Measurements from ENCODE around the gene SLC34A1.
A peak's percentile ranks its signal among the peaks of the same experiment; 100 is the strongest.

Gene SLC34A1

GRCh38 chr5:177376107-177376506 is 8.1 kb upstream of the SLC34A1 start:
- no peak overlapping the region for H4K91ac ChIP-seq (ENCODE audit: low read depth, low read length, poor library complexity)
- H2BK5ac ChIP-seq (ENCODE audit: low read length) = no peak overlapping the region
- no peak overlapping the region for H2BK120ac ChIP-seq (ENCODE audit: low read depth, low read length)
- no peak overlapping the region for H2BK15ac ChIP-seq (ENCODE audit: low read length)
- no peak for DNase-seq (ENCODE audit: low spot score)
- no peak overlapping the region for H3K4me3 ChIP-seq (ENCODE audit: low read length in 2 of 2)
- WGBS, 2 donors (ENCODE audit: extremely low coverage in 2 of 2, insufficient read length in 2 of 2, insufficient replicate concordance in 1 of 2) = no CpG with 5 or more reads among the region's 11 CpGs
- no peak overlapping the region for H3K4me2 ChIP-seq (ENCODE audit: insufficient read depth, low read length, poor library complexity, severe bottlenecking)
- H3K9me3 ChIP-seq (replicated peaks in 1 of 2; ENCODE audit: control insufficient read depth in 2 of 2, insufficient read depth in 1 of 2, low read depth in 1 of 2, low read length in 2 of 2) = no peaks in the 10 kb centered on the region
- no peaks in the 10 kb centered on the region for H3K79me1 ChIP-seq (ENCODE audit: low read depth, low read length)
- H3K18ac ChIP-seq (ENCODE audit: low read length) = no peak overlapping the region
- no peak overlapping the region for H3K27ac ChIP-seq (replicated peaks; ENCODE audit: low read length)
- no peak overlapping the region for H2AK5ac ChIP-seq (ENCODE audit: low read depth, low read length)
- no peak overlapping the region for H2AFZ ChIP-seq (ENCODE audit: low read length)
- H3K9ac ChIP-seq (ENCODE audit: low read depth, low read length, poor library complexity) = no peak overlapping the region
- H4K8ac ChIP-seq (ENCODE audit: low read depth, low read length) = no peak overlapping the region
- H3K14ac ChIP-seq (ENCODE audit: low read length) = no peak overlapping the region
- H2BK12ac ChIP-seq (ENCODE audit: low read length) = no peak overlapping the region
- no peak overlapping the region for H3K4ac ChIP-seq (ENCODE audit: low read length)
- peaks cover 2 to 7% of the 10 kb centered on the region in 2 donors for H3K36me3 ChIP-seq (replicated peaks in 1 of 2; ENCODE audit: control insufficient read depth in 2 of 2, insufficient read depth in 2 of 2, low read length in 2 of 2)
- no peaks in the 10 kb centered on the region for H3K27me3 ChIP-seq (ENCODE audit: control insufficient read depth in 3 of 3, insufficient read depth in 3 of 3, low read depth in 1 of 3, low read length in 3 of 3)
- no peak overlapping the region for H3K23ac ChIP-seq (ENCODE audit: low read depth, low read length, poor library complexity)
- H3K4me1 ChIP-seq (ENCODE audit: control insufficient read depth in 2 of 2, insufficient read depth in 1 of 2, low read depth in 1 of 2, low read length in 2 of 2) = peaks cover under 1 to 4% of the 10 kb centered on the region in 2 donors

- H3K27ac ChIP-seq (replicated peaks; ENCODE audit: low read length) = no peak overlapping the region
- peak overlapping the region; percentile 2 for H4K8ac ChIP-seq (ENCODE audit: low read depth, low read length)
- H3K14ac ChIP-seq (ENCODE audit: low read length) = no peak overlapping the region
- no peak for DNase-seq (ENCODE audit: low spot score)
- H4K91ac ChIP-seq (ENCODE audit: low read depth, low read length, poor library complexity) = no peak overlapping the region
- no peak overlapping the region for H2BK120ac ChIP-seq (ENCODE audit: low read depth, low read length)
- no peaks in the 10 kb centered on the region for H3K9me3 ChIP-seq (replicated peaks in 1 of 2; ENCODE audit: control insufficient read depth in 2 of 2, insufficient read depth in 1 of 2, low read depth in 1 of 2, low read length in 2 of 2)
- H3K4ac ChIP-seq (ENCODE audit: low read length) = no peak overlapping the region
- H3K79me1 ChIP-seq (ENCODE audit: low read depth, low read length) = no peaks in the 10 kb centered on the region
- peaks cover 0 to 8% (median 2%) of the 10 kb centered on the region in 3 experiments for H3K27me3 ChIP-seq (ENCODE audit: control insufficient read depth in 3 of 3, insufficient read depth in 3 of 3, low read depth in 1 of 3, low read length in 3 of 3)
- no peak overlapping the region for H3K4me3 ChIP-seq (ENCODE audit: low read length in 2 of 2)
- H2AFZ ChIP-seq (ENCODE audit: low read length) = no peak overlapping the region
- H3K9ac ChIP-seq (ENCODE audit: low read depth, low read length, poor library complexity) = no peak overlapping the region
- peak overlapping the region; percentile 34 for H2BK5ac ChIP-seq (ENCODE audit: low read length)
- H3K4me2 ChIP-seq (ENCODE audit: insufficient read depth, low read length, poor library complexity, severe bottlenecking) = no peak overlapping the region
- no CpG with 5 or more reads among the region's 8 CpGs for WGBS, 2 donors (ENCODE audit: extremely low coverage in 2 of 2, insufficient read length in 2 of 2, insufficient replicate concordance in 1 of 2)
- no peak overlapping the region for H2BK12ac ChIP-seq (ENCODE audit: low read length)
- H2BK15ac ChIP-seq (ENCODE audit: low read length) = peak overlapping the region; percentile 30
- H2AK5ac ChIP-seq (ENCODE audit: low read depth, low read length) = peak overlapping the region; percentile 84
- peak overlapping the region; percentile 63 for H3K18ac ChIP-seq (ENCODE audit: low read length)
- H3K4me1 ChIP-seq (ENCODE audit: control insufficient read depth in 2 of 2, insufficient read depth in 1 of 2, low read depth in 1 of 2, low read length in 2 of 2) = peaks cover 0 to 3% of the 10 kb centered on the region in 2 donors
- H3K23ac ChIP-seq (ENCODE audit: low read depth, low read length, poor library complexity) = peak overlapping the region; percentile 30
- H3K36me3 ChIP-seq (replicated peaks in 1 of 2; ENCODE audit: control insufficient read depth in 2 of 2, insufficient read depth in 2 of 2, low read length in 2 of 2) = no peaks in the 10 kb centered on the region
Measured at GRCh38 chr5:177377851-177378776, 6.1 kb upstream of the SLC34A1 start.

- Histone ChIP-seq H3K79me1 (ENCODE audit: low read depth, low read length) (no peaks in the 10 kb centered on the region), H2AFZ (ENCODE audit: low read length) (peak overlapping the region; percentile 72), H2BK120ac (ENCODE audit: low read depth, low read length) (no peak overlapping the region), H4K8ac (ENCODE audit: low read depth, low read length) (no peak overlapping the region), H3K27ac (replicated peaks; ENCODE audit: low read length) (no peak overlapping the region), H2BK5ac (ENCODE audit: low read length) (no peak overlapping the region), H3K4me2 (ENCODE audit: insufficient read depth, low read length, poor library complexity, severe bottlenecking) (no peak overlapping the region), H3K27me3 (ENCODE audit: control insufficient read depth in 3 of 3, insufficient read depth in 3 of 3, low read depth in 1 of 3, low read length in 3 of 3) (peaks cover 0 to 19% (median 2%) of the 10 kb centered on the region in 3 experiments), H3K23ac (ENCODE audit: low read depth, low read length, poor library complexity) (no peak overlapping the region), H2BK15ac (ENCODE audit: low read length) (no peak overlapping the region), H3K14ac (ENCODE audit: low read length) (no peak overlapping the region), H3K9ac (ENCODE audit: low read depth, low read length, poor library complexity) (no peak overlapping the region), H4K91ac (ENCODE audit: low read depth, low read length, poor library complexity) (no peak overlapping the region), H2AK5ac (ENCODE audit: low read depth, low read length) (no peak overlapping the region), H3K36me3 (replicated peaks in 1 of 2; ENCODE audit: control insufficient read depth in 2 of 2, insufficient read depth in 2 of 2, low read length in 2 of 2) (no peaks in the 10 kb centered on the region), H3K9me3 (replicated peaks in 1 of 2; ENCODE audit: control insufficient read depth in 2 of 2, insufficient read depth in 1 of 2, low read depth in 1 of 2, low read length in 2 of 2) (no peaks in the 10 kb centered on the region), H3K18ac (ENCODE audit: low read length) (no peak overlapping the region), H3K4me3 (ENCODE audit: low read length in 2 of 2) (no peak overlapping the region), H3K4ac (ENCODE audit: low read length) (no peak overlapping the region), H2BK12ac (ENCODE audit: low read length) (no peak overlapping the region), H3K4me1 (ENCODE audit: control insufficient read depth in 2 of 2, insufficient read depth in 1 of 2, low read depth in 1 of 2, low read length in 2 of 2) (peaks cover 0 to 3% of the 10 kb centered on the region in 2 donors)
- no CpG with 5 or more reads among the region's 15 CpGs for WGBS, 2 donors (ENCODE audit: extremely low coverage in 2 of 2, insufficient read length in 2 of 2, insufficient replicate concordance in 1 of 2)
- no peak for DNase-seq (ENCODE audit: low spot score)
Measured at GRCh38 chr5:177378884-177379883, 5.0 kb upstream of the SLC34A1 start.

All from neuronal stem cell (in vitro differentiated cells).